GM21737 (cell line): ENCODE measurements around the gene REST.

Source experiments
- ATAC-seq: cut with Tn5 transposase; IDR thresholded peaks from one replicate; pipeline ENCODE4 v1.9.1; 2021; ENCODE audit warnings: mild to moderate bottlenecking, moderate library complexity; ENCODE audit not compliant: unreplicated experiment

Gene REST

DNA sequence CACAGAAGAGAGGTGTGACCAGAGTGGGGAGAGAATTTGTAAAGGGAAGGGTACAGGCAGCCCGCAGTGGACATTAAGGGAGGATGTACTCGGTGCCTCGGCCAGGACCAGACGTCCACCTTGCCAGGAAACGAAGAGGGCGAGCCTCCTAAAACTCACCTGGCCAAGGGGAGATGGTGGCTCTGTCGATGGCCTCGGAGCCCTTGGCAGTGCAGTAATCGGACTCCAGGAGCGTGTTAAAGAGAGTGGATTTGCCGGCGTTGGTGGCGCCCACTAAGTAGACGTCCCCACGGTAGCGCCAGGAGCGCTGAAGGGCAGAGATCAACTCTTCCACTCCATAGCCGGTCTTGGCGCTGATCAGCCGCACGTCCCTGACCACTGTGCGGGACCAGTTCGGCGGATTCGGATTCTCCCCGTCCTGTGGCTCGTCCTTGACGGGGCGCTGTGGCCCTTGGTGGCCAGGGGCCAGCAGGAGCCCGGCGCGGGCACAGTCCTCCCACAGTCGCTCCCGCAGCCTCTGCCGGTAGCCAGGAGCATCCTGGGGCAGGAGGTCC, 68.7 kb downstream of the REST start:
- ATAC-seq = no peak

DNA sequence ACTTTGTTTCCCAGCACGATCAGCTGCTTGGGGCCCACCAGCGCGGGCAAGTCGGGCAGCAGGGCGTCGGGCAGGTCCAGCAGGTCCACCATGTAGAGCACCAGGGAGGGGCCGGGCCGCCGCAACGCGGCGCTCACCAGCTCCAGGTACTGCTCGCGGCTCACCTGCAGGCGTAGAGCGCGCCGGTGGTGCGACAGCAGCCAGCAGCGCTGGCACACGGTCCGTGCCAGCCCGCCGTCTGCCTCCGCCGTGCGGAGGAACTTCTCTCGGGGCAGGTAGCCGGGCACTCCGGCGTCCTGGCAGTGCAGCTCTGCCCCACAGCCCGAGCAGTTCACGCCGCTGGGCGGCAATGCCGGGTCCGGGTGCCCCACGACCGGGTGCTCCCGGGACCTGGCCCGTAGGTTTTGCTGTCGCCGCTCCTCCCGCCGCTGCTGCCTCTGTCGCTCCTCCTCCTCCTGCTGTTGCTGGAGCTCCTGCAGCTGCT, 69.2 kb downstream of the REST start:
- peak; percentile 31 for ATAC-seq

DNA sequence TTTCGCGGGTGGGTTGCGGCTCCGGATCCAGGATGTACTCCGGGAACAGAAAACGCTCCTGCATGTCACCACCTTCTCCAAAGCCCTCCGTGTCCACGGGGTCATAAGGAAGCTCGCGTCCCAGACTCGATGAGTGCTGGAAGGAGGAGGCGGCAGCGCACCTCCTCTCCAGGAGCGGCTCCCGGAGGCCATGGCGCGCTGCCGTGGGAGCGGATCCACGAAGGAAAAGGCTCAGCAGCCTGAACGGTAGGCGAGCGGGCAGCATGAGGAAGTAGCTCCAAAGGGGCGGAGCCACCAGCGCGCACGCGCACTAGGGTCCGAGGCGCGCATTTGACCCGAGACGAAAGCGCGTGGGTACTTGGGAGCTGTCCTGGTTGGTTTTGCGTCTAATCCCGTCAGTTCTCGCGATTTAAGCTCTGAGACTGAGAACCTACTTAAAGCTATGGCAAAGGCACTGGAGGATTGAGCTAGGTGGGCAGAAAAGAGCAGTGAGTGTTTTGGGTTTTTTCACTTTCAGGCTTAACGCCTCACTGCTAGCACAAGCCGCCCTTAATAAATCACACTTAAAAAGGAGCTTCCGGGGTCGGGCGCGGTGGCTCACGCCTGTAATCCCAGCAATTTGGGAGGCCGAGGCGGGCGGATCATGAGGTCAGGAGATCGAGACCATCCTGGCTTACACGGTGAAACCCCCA, 69.8 kb downstream of the REST start, which contains the start of gene NOA1:
Gene NOA1, minus strand, starts transcription at position 286 of the 692 bp plus-strand sequence. Its CDS starts 21 bp downstream, at position 265.
- ATAC-seq = peak; percentile 81

DNA sequence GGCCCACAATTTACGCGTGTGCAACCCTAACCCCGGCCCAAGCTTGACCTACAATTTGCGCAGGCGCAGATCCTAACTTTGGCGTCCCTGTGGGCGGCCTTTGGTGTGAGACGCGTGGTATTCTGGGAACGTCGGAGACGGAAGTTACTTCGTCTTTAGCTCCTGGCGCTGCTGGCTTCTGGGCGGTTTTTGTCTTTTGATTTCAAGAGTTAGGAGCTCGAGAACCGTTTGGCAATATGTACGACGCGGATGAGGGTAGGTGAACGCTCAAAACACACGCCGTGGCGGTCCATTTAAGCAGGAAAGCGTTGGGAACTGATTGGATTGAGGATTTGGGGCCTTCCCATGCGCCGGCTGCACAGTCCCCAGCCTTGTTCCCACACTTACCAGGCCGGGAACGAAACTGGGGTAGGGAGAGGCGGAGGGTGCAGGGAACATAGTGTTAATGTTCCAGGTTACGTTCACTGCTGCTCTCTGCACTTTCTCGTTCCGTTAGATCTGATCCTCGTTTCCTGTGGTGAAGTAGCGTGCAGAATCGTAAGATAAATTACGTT, 71.1 kb downstream of the REST start, which contains the start of gene POLR2B:
Gene POLR2B, plus strand, starts transcription at position 147 of the 554 bp plus-strand sequence. Its CDS starts 90 bp downstream, at position 237.
- ATAC-seq = peak; percentile 53

DNA sequence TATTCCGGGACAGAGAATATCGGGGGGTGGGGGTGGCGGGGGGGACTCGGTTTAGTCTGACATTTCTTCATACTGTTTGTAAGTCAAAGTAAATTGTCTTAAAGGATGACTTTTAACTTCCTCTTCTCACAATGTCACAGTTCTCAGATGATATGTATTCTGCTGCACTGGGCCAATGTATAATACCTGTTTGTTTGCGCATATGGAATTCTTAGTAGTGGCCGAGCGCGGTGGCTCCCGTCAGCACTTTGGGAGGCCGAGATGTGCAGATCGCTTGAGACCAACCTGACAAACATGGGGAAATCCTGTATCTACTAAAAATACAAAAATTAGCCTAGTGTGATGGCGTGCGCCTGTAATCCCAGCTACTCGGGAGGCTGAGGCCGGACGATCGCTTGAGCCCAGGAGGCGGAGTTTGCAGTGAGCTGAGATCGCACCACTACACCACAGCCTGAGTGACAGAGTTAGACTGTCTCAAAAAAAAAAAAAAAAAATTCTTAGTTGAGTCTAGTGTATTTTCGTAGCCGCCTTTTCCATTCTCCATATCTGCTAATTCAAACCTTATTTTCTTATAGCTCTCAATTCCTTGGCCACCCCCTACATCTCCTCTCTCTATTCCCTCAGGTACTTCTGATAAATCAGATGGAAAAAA, 71.8 kb downstream of the REST start:
- ATAC-seq = no peak

DNA sequence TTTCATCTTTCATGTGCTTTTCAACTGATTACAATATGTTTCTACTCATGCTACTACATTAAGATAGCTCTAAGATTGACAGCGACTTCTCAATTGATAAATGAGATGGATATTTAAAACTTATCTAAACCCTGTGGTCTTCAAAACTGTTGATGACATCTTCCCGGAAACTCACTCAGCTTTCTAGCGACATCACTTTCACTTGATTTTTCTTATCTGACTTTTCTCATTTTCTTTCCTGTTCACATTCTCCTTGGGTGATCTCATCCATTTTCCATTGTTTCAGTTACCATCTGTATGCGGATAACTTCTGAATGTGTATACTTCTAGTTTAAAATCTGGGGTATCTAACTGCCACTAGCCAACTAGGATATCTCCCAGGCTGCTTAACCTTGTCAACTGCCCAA, 74.1 kb downstream of the REST start:
- no peak for ATAC-seq

DNA sequence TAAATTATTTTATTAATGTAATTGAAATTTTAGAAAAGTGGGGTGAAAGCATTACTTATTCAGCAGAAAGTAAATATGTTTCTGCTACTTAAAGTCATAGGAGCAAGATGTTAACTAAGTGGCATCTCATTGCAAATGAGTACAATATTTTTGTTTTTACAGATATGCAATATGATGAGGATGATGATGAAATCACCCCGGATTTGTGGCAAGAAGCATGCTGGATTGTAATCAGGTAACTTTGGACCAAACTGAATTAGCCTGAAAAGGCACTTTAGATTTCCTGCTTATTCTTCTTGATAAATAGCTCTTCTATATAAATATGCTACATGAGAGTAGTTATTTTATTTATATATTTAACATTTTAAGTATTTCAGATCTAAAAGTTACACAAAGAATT, 78.5 kb downstream of the REST start:
- no peak for ATAC-seq

DNA sequence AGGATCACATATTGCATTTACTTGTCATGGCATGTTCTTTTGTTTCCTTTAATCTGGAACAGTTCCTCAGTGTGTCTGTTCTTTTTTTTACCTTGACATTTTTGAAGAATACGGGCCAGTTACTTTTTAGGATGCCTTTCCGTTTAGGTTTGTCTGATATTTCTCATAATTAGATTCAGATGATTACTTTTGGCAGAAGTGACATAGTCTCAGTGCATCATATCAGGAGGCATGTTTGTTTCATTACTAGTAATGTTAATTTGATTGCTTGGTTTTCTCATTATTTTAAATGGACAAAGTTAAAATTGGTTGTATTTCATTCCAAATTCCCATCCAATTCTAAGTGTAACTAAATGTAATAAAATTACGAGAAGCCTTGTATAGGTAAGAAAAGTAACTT, 79.3 kb downstream of the REST start:
- ATAC-seq = no peak

DNA sequence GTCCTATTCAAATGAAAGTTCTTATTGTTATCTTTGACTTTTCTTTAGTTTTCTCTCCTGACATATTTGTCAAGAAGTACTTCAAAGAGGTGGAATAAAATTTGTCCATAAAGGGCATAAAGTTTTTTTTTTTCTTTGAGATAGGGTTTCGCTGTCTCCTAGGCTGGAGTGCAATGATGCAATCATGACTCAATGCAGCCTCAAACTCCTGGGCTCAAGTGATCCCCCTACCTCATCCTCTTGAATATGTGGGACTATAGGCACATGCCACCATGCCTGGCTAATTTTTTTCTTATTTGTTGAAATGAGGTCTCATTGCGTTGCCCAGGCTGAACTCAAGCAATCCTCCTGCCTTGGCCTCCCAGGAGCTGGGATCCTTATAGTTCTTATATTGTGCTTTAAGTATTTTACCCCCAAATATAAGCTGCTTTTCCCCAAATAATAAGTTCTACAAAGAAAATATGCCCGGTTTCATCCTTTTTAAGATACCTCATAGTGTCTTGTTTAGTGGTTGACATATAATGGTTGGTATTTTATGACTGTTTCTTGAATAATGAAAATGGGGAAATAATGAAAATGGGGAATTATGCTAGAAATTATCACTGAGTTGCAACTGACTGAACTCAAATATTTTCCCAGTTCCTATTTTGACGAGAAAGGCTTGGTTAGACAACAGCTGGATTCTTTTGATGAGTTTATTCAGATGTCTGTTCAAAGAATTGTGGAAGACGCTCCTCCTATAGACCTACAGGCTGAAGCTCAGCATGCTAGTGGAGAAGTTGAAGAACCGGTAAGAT, 82.6 kb downstream of the REST start:
- no peak for ATAC-seq

DNA sequence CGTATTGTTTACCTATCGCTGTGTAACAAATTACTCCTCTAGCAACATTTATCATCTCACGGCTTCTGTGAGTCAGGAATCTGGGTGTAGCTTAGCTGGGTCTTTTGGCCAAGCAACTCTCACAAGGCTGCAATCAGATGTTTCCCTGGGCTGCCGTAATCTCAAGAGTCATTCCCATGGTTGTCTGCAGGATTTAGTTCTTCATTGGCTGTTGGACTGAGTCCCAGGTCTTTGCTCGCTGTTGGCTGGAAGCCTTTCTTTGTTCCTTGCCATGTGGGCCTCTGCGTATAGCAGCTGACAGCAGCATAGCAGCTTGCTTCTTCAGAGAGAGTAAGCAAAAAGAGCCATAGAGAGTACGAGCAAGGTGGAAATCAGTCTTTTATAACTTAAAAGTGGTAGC, 87.8 kb downstream of the REST start:
- no peak for ATAC-seq

DNA sequence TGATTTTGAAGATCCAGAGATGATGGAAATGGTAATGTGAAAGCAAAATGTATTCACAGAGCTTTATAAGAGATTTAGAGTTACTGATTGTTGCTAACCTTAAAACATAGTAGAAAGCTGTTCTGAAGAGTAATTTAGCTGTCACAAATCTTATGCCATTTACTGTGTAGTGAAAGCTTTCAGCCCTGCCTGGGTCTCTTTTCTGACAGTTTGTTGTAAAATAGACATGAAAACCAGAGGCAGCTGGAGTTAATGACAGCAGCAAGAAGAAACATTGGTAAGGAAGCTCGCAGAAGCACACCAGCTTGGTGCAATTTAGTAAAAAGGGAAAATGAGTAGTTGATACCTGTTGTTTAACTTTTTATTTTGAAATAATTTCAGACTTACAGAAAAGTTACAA, 92.1 kb downstream of the REST start:
- ATAC-seq = no peak

DNA sequence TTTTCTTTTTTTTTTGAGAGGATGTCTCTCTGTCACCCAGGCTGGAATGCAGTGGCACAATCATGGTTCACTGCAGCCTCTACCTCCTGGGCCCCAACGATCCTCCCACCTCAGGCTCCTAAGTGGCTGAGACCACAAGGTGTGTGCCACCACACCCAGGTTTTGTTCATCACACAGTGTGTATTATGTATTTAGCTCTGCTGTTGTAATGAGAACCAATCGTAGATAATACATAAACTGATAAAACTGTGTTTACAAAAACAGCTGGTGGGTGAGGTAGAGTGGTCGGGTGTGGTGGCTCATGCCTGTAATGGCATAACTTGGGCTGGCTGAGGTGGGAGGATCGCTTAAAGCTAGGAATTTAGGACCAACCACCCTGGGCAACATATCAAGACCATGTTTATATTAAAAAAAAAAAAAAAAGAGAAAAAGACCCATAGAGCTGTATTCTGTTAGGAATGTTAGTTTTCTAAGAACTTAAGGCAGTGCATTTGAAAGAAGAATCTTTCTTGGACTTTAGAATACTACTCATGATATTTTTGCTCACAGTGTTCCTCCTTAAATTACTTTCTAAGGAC, 105.9 kb downstream of the REST start:
- ATAC-seq = no peak
